Central memory CD4-positive, alpha-beta T cell (primary cell): ENCODE data around the gene ACBD4.

Source experiments
- DNase-seq: peaks from one replicate; pipeline ENCODE4 v3.0.0; 2022
- total RNA-seq, 3 experiments: gene quantifications; one replicate each; lab custom pipeline; 2026; lab: John Stamatoyannopoulos, UW

ACBD4 gene, protein sequence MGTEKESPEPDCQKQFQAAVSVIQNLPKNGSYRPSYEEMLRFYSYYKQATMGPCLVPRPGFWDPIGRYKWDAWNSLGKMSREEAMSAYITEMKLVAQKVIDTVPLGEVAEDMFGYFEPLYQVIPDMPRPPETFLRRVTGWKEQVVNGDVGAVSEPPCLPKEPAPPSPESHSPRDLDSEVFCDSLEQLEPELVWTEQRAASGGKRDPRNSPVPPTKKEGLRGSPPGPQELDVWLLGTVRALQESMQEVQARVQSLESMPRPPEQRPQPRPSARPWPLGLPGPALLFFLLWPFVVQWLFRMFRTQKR
- total RNA-seq, result 4.8 to 30.1 (median 21.7) reads per million in 3 experiments

GRCh38 chr17:45135192-45135977, at the start of gene ACBD4:
ACBD4 (plus strand) TSS chr17:45135687; CDS start chr17:45136145, 458 bp downstream.
- peak; percentile 97 for DNase-seq

GRCh38 chr17:45086391-45086790, 49.1 kb upstream of the ACBD4 start:
- no peak for DNase-seq

DNA sequence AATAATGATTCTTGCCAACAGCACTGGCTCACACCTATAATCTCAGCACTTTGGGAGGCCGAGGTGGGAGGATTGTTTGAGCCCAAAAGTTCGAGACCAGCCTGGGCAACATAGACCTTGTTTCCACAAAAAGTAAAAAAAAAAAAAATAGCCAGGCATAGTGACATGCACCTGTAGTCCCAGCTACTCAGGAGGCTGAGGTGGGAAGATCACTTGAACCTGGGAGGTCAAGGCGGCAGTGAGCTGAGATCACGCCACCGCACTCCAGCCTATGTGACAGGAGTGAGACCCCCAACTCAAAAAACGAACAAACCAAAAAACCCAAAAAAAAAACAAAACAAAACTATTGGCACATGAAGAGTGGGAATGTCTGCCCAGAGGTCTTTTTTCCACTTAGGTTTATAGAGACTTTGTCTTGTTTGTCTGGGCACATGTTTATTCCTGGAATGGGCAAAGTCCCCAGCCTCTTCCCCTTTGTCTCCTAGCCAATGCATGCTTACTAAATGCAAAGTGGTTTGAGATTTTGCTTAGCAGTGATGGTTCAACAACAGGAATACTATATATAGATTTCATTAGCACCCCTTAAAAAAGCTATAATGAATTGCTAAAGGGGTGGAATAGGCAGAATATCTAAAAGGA, 48.5 kb upstream of the ACBD4 start:
- DNase-seq, result no peak

DNA sequence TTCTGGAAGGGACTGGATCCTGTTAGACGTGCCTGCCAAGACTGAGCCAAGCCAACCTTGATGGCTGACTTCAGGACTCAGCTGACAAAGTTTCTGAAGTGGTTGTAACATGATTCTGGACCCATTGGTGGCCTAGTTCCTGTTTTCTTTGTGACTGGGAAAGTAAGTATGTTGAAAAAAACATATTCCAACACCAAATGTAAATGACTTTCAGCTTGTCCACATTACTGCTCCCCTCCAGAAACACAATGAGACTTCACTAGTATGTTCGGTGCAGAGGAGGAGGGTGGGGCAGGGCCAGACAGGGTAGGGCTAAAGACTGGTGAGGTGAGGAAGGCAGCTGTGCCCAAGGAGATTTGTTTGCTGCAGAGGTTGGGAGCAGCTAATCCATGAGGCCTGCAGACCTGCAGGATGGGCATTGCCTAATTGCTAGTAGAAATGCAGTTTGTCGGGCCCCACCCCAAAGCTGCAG, 47.9 kb upstream of the ACBD4 start:
- no peak for DNase-seq

GRCh38 chr17:45087978-45088377, 47.5 kb upstream of the ACBD4 start:
- no peak for DNase-seq

DNA sequence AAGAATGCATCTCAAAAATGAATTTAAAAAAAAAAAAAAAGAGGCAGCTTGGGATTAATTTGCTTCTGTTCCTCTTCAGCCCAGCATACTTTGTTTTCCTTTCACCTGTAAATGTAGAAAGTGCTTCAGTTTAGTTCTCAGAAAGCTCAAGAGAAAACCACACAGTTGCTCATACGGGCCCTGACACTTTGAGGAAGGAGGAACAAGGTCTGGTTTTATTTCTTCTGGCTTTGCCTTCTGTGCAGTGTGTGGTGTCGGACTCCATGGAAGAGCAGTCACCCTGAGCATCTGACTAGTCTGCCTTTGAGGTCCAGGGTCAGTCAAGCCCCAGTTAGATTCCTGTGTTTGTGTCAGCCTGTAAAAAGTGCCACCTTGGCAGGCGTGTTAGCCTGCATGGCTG, 46.7 kb upstream of the ACBD4 start:
- no peak for DNase-seq

- no peak for DNase-seq
These were observed 44.8 kb upstream of the ACBD4 start for GRCh38 chr17:45090711-45091110.

DNA sequence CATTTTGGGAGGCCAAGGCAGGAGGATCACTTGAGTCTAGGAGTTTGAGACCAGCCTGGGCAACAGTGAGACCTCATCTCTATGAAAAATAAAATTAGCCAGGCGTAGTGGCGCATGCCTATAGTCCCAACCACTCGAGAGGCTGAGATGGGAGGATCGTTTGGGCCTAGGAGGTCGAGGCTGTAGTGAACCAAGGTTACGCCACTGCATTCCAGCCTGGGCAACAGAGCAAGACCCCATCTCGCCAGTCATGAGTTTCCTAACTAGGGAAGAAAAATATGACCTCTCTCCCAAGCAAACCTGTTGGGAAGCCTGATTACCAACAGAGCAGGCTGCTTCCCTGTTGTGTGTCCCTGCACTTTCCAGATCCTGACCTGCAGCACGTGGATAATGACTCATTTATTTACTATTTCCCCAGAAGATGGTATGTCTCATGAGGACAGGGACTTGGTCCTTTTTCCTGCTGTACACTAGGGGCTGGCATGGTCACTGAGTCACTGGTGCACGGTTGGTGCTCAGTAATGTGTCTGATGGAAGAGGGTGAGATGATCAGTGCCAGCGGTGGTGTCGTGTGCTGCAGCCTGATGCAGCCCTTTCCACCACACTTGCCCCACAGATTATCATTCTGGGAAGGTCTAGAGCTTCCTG, 43.6 kb upstream of the ACBD4 start:
- DNase-seq, result no peak

- no peak for DNase-seq
These were observed 42.5 kb upstream of the ACBD4 start for GRCh38 chr17:45092911-45093430.

DNA sequence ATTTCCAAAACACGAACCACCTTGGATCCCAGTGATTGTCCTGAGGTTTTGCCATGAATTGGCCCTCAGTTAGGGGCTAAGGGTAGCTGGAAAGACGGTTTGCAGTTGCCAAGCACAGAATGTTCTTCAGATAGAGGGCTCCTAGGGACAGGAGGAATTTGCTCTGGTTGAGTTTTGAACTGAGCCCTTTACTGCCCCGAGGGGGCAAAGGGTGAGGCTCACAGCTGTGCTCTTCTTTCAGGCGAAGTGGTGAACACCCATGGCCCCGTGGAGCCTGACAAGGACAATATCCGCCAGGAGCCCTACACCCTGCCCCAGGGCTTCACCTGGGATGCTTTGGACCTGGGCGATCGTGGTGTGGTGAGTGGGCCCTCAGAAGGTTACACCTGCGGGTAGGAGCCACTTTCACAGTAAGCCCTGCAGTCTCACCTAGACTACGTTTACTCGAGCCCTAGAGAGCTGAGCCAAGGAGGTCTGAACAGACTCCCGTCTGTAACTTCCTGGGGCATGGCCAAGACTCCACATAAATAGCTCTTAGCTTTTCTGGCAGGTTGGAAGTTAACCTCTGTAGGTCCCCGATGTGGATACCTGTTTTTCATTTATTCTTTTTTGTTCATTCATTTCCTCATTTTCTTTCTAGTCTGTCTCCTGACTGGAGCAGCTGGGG, 41.9 kb upstream of the ACBD4 start:
- no peak for DNase-seq

DNA sequence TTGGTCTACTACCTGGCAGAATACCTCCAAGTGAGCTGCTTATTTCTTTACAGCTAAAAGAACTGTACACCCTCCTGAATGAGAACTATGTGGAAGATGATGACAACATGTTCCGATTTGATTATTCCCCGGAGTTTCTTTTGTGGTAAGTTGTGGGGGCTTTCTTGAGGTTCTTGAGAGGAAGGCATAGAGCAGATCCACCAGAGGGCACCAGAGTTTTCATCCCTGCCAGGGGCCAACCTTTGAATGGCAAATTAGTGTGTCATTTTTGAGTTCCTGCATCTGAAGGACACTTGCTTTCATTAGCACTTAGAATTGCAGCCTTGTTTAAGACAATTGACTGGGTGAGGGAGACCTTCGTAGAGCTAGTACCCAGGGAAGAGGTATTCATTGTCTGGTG, 39.3 kb upstream of the ACBD4 start:
- DNase-seq, result no peak

DNA sequence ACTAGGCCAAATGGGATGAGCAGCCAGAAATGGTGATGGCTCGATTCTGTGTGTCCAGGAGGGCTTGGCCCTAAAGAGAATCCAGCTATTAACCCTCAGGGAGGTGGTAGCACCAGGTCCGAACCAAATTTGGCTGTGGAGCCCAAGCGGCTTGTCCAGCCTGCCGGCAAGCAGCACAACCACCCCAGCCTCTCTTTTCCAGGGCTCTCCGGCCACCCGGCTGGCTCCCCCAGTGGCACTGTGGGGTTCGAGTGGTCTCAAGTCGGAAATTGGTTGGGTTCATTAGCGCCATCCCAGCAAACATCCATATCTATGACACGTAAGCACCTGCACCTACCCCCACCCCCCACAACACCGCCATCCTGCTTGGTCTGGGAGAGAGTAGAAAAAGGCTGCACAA, 38.6 kb upstream of the ACBD4 start:
- DNase-seq, result no peak

- no peak for DNase-seq
These were observed 37.2 kb upstream of the ACBD4 start for GRCh38 chr17:45098081-45098868.

DNA sequence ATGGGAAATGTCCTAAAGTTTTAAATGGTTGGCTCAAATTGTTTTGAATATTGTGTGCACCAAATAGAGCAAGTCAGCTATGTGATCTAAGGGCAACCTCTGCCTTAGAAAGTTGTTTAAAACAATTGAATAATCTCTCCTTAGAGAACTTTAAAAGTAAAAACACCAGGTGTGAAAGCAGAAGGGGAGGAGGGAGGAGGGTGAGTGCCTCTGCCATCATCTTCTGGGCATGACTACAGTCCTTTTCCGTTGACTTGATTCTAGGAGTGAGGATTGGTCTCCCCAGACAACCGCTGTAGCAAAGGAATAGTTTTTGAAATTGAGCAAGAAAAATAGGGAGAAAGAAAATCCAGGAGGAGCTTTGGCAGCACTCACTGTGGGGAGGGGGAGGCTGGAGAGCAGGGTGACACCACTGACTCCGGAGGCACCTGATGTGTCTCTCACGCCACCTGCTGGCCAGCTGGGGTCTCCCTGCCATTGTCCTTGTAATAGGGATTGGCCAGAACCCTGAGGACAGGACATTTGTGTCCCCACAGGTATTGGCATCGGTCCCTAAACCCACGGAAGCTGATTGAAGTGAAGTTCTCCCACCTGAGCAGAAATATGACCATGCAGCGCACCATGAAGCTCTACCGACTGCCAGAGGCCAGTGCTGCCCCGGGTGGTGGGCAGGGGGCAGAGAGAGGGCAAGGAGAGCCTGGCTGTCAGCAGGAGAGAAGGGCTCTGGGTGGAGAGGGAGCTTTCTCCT, 36.4 kb upstream of the ACBD4 start:
- peak; percentile 51 for DNase-seq

DNA sequence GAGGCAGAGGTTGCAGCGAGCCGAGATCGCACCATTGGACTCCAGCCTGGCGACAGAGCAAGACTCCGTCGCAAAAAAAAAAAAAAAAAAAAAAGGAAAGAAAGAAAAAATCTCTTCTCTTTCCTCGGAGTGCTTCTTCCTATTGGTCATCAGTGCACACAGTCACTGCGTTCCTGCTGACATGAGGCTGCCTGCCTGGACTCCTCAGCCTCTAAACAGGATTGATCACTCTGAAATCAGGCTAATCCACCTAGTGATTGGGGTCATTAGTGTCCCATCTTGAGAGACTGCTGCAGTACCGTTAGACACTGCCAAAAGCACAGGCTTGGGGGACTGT, 34.0 kb upstream of the ACBD4 start:
- no peak for DNase-seq

GRCh38 chr17:45101883-45102811, 33.3 kb upstream of the ACBD4 start:
- no peak for DNase-seq

DNA sequence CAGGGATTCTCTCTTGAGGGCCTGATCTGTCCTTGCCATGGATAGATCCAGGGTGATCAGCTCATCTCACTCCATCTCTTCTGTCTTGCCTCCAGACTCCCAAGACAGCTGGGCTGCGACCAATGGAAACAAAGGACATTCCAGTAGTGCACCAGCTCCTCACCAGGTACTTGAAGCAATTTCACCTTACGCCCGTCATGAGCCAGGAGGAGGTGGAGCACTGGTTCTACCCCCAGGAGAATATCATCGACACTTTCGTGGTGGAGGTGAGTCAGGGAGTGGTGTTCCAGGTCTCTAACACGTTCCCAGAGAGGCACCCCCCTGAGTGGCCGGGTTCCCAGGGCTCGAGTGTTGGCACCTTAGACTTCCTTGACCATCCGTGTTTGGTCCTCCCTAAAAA, 32.6 kb upstream of the ACBD4 start:
- DNase-seq, result no peak

DNA sequence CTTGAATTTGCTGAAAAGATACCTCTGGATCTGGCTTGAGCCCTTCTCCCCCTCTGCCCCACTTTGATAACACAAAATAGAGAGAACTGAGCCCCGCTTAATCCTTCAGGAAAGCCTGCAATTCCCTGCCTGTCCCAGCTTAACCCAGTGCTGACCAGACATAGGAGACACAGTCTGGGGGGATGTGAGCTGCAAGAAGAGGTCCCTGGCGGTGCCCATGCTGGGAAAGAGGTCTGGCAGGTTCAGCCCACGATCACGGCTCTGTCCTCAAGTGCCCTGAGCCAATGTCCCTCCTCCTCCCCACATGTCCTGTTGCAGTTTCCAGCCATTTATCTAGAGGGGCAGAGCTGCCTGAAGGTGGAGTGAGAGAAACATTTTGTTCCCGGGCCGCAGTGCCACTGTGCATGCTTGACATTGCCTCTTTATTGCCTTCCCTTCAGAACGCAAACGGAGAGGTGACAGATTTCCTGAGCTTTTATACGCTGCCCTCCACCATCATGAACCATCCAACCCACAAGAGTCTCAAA, 32.2 kb upstream of the ACBD4 start:
- DNase-seq, result no peak

GRCh38 chr17:45104029-45104428, 31.5 kb upstream of the ACBD4 start:
- no peak for DNase-seq
